GM21529 (cell line): ENCODE results near the gene ID2.

ENCODE experiments used
- ATAC-seq: cut with Tn5 transposase; IDR thresholded peaks from one replicate; pipeline ENCODE4 v1.9.1; 2021; ENCODE audit not compliant: unreplicated experiment

The ID2 gene, protein sequence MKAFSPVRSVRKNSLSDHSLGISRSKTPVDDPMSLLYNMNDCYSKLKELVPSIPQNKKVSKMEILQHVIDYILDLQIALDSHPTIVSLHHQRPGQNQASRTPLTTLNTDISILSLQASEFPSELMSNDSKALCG

DNA sequence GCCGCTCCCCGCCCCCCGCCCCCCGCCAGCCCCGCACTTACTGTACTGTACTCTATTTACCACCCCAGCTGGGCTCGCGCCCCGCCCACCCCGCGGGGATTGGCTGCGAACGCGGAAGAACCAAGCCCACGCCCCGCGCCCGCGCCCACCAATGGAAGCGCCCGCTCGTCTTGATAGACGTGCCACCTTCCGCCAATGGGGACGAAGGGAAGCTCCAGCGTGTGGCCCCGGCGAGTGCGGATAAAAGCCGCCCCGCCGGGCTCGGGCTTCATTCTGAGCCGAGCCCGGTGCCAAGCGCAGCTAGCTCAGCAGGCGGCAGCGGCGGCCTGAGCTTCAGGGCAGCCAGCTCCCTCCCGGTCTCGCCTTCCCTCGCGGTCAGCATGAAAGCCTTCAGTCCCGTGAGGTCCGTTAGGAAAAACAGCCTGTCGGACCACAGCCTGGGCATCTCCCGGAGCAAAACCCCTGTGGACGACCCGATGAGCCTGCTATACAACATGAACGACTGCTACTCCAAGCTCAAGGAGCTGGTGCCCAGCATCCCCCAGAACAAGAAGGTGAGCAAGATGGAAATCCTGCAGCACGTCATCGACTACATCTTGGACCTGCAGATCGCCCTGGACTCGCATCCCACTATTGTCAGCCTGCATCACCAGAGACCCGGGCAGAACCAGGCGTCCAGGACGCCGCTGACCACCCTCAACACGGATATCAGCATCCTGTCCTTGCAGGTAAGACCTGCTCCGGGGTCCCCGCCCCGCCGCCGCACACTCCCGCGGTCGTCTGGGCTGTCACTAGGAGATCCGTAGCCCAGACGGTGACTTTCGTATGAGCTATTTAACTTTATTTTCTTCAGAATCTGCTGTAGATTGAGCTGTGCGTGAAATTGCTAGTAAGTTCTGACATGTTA is at the start of gene ID2:
ID2 (plus strand) TSS at position 271 of the 907 bp plus-strand sequence; CDS start at position 381, 110 bp downstream.
- ATAC-seq: peak; percentile 66

- no peak for ATAC-seq
Observed at GRCh38 chr2:8632755-8633154, 49.1 kb upstream of the ID2 start.

- ATAC-seq: no peak
Observed at GRCh38 chr2:8633186-8633734, 48.6 kb upstream of the ID2 start.

DNA sequence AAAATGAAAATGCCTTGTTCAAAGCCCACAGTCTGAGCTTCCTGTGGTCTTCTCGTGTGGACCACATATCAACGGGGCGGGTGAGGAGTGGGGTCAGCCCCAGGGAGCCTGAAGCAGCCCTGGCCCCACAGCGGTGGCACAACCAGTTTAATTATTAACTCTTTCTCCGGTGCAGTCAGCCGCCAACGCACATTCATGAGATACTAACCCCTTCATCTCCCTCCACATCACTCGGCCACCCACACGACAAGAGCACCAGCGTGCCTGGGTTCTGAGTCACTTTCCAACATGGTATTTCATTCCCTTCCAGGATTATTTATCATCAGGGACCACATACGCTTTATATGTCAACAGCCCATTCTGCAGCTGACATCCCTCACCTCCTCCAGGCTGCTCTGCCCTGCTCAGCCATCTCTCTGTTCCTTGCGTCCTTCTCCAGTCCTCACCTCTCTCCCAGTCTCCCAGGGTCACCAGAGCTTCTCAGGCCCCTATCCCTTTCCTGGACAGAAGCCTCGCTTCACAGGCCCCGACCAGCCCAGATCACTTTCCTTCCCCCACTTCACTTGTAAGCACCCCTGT is 48.0 kb upstream of the ID2 start:
- no peak for ATAC-seq

DNA sequence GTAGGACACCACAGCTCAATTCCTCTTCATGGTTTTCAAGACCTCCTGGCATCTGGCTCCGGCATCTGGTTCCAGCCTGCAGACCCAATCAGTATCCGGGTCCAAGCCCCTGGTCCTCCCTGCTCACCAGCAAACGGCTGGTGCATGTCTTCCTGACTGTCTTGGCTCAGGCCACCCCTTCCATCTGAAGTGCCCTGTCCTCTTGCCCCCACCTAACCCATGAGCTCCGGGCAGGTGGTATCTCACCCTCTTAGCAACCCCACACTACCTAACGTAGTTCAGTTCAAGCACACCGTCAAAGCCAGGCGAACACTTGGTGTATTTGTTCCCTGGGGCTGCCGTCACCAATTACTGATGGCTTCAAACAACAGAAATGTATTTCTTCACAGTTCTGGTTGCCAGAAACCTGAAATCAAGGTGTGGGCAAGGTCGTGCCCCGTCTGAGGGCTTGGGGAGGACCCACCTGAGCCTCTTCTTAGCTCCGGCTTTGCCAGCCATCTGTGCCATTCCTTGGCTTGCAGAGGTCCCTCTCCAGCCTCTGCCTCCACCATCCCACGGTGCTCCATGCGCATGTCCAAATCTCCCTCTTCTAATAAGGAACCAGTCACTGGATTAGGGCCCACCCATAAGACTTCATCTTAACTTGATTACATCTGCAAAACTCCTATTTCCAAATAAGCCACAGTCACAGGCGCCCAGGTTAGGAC is 47.2 kb upstream of the ID2 start:
- no peak for ATAC-seq

DNA sequence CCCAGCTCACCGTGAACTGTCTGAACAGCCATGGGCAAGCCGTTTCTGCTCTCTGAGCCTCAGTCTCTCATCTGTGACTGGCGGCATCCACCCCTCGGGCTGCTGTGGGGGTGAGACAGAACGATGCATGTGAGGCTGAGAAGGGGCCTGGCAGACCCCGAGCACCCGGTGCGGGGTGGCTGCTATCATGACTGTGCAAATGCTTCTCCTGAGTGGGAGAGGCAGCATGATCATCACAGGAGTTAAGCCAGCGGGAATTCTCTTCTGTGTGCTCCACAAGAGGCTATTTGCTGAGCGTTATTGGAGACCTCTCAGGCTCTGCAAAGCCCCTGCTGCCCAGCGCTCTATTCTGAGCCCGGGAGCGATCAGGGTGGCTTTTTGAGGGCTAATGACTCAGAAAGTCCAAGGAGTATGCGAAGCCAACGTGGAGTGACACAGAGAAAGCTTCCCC is 45.8 kb upstream of the ID2 start:
- ATAC-seq: no peak

GRCh38 chr2:8636721-8637636 is 44.9 kb upstream of the ID2 start:
- no peak for ATAC-seq

- ATAC-seq: no peak
Observed at GRCh38 chr2:8638327-8638726, 43.5 kb upstream of the ID2 start.

DNA sequence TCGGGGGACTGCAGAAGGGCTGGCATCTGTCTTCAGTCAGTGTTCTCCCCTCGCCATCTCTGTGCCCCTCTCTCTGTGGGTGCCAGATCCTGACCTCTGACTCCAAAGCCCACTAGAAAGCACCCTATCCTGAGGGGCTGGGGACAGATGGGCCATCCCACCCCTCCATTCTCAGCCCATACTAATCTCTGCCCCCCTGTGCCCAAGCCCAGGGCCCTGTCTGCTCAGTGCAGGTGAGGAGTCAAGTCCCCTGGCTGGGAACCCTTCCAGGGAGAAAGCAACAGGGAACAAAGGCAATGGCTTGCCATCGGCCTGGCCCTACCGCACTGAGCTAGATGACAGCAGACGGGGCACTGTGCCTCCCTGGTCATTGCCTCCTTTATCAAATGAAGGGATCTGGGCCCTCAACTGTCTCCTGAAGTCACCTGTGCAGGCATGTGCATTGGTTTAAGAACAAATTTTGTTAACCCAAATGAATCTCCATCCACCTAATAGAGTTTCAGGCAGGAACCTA is 42.7 kb upstream of the ID2 start:
- no peak for ATAC-seq

GRCh38 chr2:8640498-8640897 is 41.4 kb upstream of the ID2 start:
- no peak for ATAC-seq

DNA sequence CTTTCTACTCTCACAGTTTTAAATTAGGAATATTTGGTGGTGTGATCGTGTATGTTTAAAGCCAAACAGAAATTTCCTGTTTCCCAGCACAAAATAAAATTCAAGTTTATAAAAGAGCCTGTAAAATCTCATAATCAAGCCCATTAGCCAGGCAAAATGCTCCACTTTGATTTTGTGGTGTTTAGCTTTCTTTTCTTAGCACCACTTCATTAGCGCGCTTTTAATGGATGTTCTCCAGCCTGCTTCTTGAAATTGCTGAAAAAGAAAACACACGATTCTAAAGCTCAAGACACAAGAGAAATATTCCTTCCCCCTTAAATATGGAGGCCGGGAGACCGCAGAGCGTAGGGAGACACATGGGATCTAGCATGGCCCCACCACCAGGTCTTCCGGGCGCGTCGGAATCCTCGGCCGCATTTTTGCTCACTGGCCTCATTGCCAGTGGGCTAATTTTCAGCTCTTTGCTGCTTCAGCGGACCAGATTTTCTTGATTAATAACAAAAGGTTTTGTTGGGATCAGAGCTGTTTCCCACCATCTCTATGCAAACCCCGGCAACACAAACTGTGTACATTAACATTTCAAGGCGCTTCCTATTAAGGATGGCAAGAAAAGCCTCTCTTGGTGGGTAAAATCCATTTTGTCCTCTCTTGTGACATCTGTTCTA is 40.4 kb upstream of the ID2 start:
- ATAC-seq: no peak

GRCh38 chr2:8642366-8643068 is 39.3 kb upstream of the ID2 start:
- no peak for ATAC-seq

DNA sequence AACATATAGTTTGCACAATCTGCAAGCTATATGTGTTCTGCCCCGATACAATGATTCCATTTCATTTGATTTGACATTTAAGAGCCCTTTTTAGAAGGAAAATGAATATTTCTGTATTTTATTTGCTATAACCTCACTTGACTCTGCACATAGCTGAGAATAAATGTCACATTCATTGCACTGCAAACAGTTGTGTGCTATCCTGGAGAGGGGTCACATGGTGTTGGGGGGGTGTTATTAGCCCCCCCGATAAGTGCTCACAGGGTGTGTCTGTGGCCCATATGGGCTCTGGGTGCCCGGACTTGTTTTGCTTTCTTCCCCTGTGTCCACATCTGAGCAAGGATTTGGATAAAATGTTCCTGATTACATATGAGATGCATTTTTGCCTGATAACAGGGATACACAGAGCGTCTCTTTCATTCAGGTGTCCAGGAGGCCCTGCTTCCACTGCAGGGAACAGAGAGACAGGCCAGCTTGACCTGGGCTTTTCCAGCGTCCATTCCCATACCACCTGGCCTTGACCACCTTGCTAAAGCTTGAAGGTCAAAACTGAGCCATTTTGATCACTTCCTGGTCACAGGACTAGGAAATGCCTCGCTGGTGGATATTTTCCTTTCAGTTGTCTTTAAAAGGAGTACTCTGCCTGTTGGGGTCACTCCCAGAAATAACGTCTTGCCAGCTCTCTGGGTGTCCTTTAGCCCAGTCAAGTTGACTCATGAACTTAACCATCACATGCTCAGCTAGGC is 38.4 kb upstream of the ID2 start:
- no peak for ATAC-seq

DNA sequence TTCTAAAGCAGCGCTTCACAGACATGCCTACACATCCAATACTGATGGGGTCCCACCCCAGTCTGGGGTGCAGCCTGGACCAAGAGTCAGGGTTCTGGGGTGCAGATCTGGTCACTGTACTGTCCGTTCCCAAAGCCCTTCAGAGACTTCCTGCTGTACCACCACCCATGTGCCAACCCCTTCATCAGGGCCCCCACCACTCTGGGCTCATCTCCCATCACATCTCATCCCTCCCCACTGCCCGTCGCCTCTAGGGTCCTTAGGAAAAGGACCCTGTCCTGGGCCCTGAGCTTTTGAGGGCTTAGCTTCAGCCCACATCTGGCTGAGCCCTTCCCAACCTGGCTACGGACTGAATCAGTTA is 37.9 kb upstream of the ID2 start:
- no peak for ATAC-seq

- no peak for ATAC-seq
Observed at GRCh38 chr2:8644605-8645175, 37.2 kb upstream of the ID2 start.

GRCh38 chr2:8645176-8645831 is 36.6 kb upstream of the ID2 start:
- ATAC-seq: no peak

DNA sequence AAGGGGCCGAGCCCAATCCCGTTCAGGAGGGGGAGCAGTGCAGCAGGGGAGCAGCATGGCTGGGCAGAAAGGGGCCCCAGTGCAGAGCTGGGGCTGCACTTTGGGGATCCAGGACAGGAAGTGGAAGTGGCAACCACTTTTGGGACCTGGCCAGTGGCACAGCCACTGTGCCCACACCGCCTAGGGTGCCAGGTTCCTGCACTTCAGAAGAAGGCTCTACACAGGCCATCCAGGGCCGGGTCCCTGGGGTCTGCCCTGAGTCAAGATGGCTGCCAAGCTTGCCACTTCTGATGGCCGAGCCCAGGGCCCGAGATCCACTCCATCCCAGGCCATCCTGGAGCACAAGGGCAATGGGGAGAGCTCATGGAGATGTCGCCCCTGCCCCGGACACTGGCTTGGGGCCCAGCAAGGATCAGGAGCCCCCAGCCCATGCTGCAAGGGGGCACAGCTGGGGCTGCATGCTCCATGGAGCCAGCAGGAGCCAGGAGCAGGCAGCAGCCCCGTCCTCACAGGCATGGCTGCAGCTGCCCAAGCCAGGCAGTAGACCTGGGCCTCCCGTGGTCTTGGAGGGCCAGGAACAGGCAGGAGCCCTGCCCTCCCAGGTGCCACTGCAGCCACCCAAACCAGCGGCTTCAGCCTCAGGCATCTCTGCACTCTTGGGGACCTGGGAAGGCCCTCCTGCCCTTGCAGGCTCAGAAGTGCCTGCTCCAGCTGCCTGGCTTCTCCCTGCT is 35.0 kb upstream of the ID2 start:
- ATAC-seq: no peak
